Effector memory CD8-positive, alpha-beta T cell (primary cell): ENCODE measurements around the gene EMX2.
"Not testable (repeated sequence)": the region's sequence is repeated elsewhere in the genome, so short reads cannot be mapped to it uniquely, and the experiment has no call there.

Experiments used
- ATAC-seq: fragments of 150-1000 bp; cut with Tn5 transposase; replicated peaks from 2 replicates; pipeline ENCODE4 v1.10.0; 2021; ENCODE audit warnings: mild to moderate bottlenecking, moderate library complexity
- DNase-seq, 3 experiments: peaks; one replicate each; pipeline ENCODE4 v3.0.0; 2021
- H3K27ac Mint-ChIP-seq, 2 donors: one replicate each; pipeline ENCODE4 v1.8.0; 2022; ENCODE audit warnings: mild to moderate bottlenecking in 2 of 2, mixed read lengths in 2 of 2, moderate library complexity in 2 of 2
- H3K27me3 Mint-ChIP-seq, 2 donors: one replicate each; pipeline ENCODE4 v1.8.0; 2022; ENCODE audit warnings: mixed read lengths in 2 of 2
- H3K36me3 Mint-ChIP-seq: one replicate; pipeline ENCODE4 v1.8.0; 2022; ENCODE audit warnings: mild to moderate bottlenecking, moderate library complexity, mixed read lengths; ENCODE audit not compliant: insufficient read depth
- H3K4me1 Mint-ChIP-seq, 2 donors: one replicate each; pipeline ENCODE4 v1.8.0; 2022; ENCODE audit warnings: low read depth in 2 of 2, mixed read lengths in 2 of 2
- H3K4me3 Mint-ChIP-seq, 2 donors: one replicate each; pipeline ENCODE4 v1.8.0; 2022; ENCODE audit warnings: mild to moderate bottlenecking in 2 of 2, mixed read lengths in 2 of 2, moderate library complexity in 2 of 2
- H3K9me3 Mint-ChIP-seq, 2 donors: one replicate each; pipeline ENCODE4 v1.8.0; 2022; ENCODE audit warnings: mixed read lengths in 2 of 2

EMX2 gene

GRCh38 chr10:117565068-117565467 lies 22.5 kb downstream of the EMX2 start:
- no peak overlapping the region for H3K4me3 Mint-ChIP-seq
- no peak overlapping the region for H3K27ac Mint-ChIP-seq
- no peak for DNase-seq
- H3K4me1 Mint-ChIP-seq = no peaks in the 10 kb centered on the region
- H3K36me3 Mint-ChIP-seq = no peaks in the 10 kb centered on the region
- peaks cover 11 to 12% of the 10 kb centered on the region in 2 donors for H3K27me3 Mint-ChIP-seq
- no peak for ATAC-seq
- peaks cover 0 to 2% of the 10 kb centered on the region in 2 donors for H3K9me3 Mint-ChIP-seq

GRCh38 chr10:117568334-117568733 lies 25.8 kb downstream of the EMX2 start:
- no peak for ATAC-seq
- H3K4me1 Mint-ChIP-seq = no peaks in the 10 kb centered on the region
- H3K9me3 Mint-ChIP-seq = peaks cover 2 to 7% of the 10 kb centered on the region in 2 donors
- H3K36me3 Mint-ChIP-seq = no peaks in the 10 kb centered on the region
- H3K27ac Mint-ChIP-seq = no peak overlapping the region
- DNase-seq = no peak
- peaks cover 26 to 34% of the 10 kb centered on the region in 2 donors for H3K27me3 Mint-ChIP-seq
- no peak overlapping the region for H3K4me3 Mint-ChIP-seq

- Mint-ChIP-seq H3K4me1 (no peaks in the 10 kb centered on the region), H3K36me3 (no peaks in the 10 kb centered on the region), H3K9me3 (peaks cover 0 to 7% of the 10 kb centered on the region in 2 donors), H3K27ac (no peak overlapping the region), H3K27me3 (peaks cover 25 to 32% of the 10 kb centered on the region in 2 donors), H3K4me3 (no peak overlapping the region)
- DNase-seq (no peak), ATAC-seq (no peak)
These were observed 27.3 kb downstream of the EMX2 start for GRCh38 chr10:117569610-117570390.

- Mint-ChIP-seq H3K4me3 (no peak overlapping the region), H3K9me3 (peaks cover 0 to 7% of the 10 kb centered on the region in 2 donors), H3K27me3 (peaks cover 31 to 40% of the 10 kb centered on the region in 2 donors), H3K36me3 (no peaks in the 10 kb centered on the region), H3K4me1 (no peaks in the 10 kb centered on the region), H3K27ac (no peak overlapping the region)
- no peak for DNase-seq
- ATAC-seq = no peak
These were observed 28.3 kb downstream of the EMX2 start for GRCh38 chr10:117570880-117571279.

GRCh38 chr10:117574498-117575146 lies 32.1 kb downstream of the EMX2 start:
- no peak overlapping the region for H3K4me3 Mint-ChIP-seq
- no peaks in the 10 kb centered on the region for H3K36me3 Mint-ChIP-seq
- H3K4me1 Mint-ChIP-seq = no peaks in the 10 kb centered on the region
- peaks cover 39 to 61% of the 10 kb centered on the region in 2 donors for H3K27me3 Mint-ChIP-seq
- ATAC-seq = no peak
- DNase-seq = no peak
- no peak overlapping the region for H3K27ac Mint-ChIP-seq
- peaks cover 0 to 7% of the 10 kb centered on the region in 2 donors for H3K9me3 Mint-ChIP-seq

- DNase-seq (no peak), ATAC-seq (no peak)
- Mint-ChIP-seq H3K4me3 (no peak overlapping the region), H3K9me3 (no peaks in the 10 kb centered on the region), H3K27ac (no peak overlapping the region), H3K36me3 (no peaks in the 10 kb centered on the region), H3K27me3 (peaks cover 24 to 36% of the 10 kb centered on the region in 2 donors), H3K4me1 (no peaks in the 10 kb centered on the region)
These were observed 35.9 kb downstream of the EMX2 start for GRCh38 chr10:117578490-117578889.

GRCh38 chr10:117578999-117579590 lies 36.5 kb downstream of the EMX2 start:
- Mint-ChIP-seq H3K36me3 (no peaks in the 10 kb centered on the region), H3K27ac (no peak overlapping the region), H3K27me3 (peaks cover 24 to 36% of the 10 kb centered on the region in 2 donors), H3K9me3 (no peaks in the 10 kb centered on the region), H3K4me1 (no peaks in the 10 kb centered on the region), H3K4me3 (no peak overlapping the region)
- DNase-seq = no peak
- no peak for ATAC-seq

- no peaks in the 10 kb centered on the region for H3K4me1 Mint-ChIP-seq
- H3K9me3 Mint-ChIP-seq = peaks cover 0 to 2% of the 10 kb centered on the region in 2 donors
- H3K36me3 Mint-ChIP-seq = no peaks in the 10 kb centered on the region
- DNase-seq = no peak
- H3K27me3 Mint-ChIP-seq = peaks cover 13 to 20% of the 10 kb centered on the region in 2 donors
- no peak for ATAC-seq
- no peak overlapping the region for H3K27ac Mint-ChIP-seq
- no peak overlapping the region for H3K4me3 Mint-ChIP-seq
These were observed 39.4 kb downstream of the EMX2 start for GRCh38 chr10:117581961-117582360.

GRCh38 chr10:117584831-117585230 lies 42.3 kb downstream of the EMX2 start:
- H3K27me3 Mint-ChIP-seq = peaks cover 9 to 22% of the 10 kb centered on the region in 2 donors
- ATAC-seq, H3K9me3 Mint-ChIP-seq, H3K4me3 Mint-ChIP-seq, H3K4me1 Mint-ChIP-seq, H3K36me3 Mint-ChIP-seq, H3K27ac Mint-ChIP-seq, DNase-seq: not testable (repeated sequence)

- H3K27me3 Mint-ChIP-seq = peaks cover 16 to 45% of the 10 kb centered on the region in 2 donors
These were observed 44.5 kb downstream of the EMX2 start for GRCh38 chr10:117587036-117587435.

GRCh38 chr10:117590101-117590875 lies 47.7 kb downstream of the EMX2 start:
- ATAC-seq = no peak
- H3K27me3 Mint-ChIP-seq = peaks cover 12 to 59% of the 10 kb centered on the region in 2 donors

More at GRCh38 chr10:117587036-117587435, 44.5 kb downstream of the EMX2 start:
- DNase-seq = no peak
- Mint-ChIP-seq H3K4me1 (no peaks in the 10 kb centered on the region), H3K4me3 (no peak overlapping the region), H3K9me3 (peaks cover 0 to 2% of the 10 kb centered on the region in 2 donors), H3K36me3 (peaks cover 4% of the 10 kb centered on the region), H3K27ac (no peak overlapping the region)
- ATAC-seq = no peak

GRCh38 chr10:117591043-117591442 lies 48.5 kb downstream of the EMX2 start:
- ATAC-seq = no peak
- H3K27ac Mint-ChIP-seq = no peak overlapping the region
- H3K36me3 Mint-ChIP-seq = peaks cover 4% of the 10 kb centered on the region
- H3K4me3 Mint-ChIP-seq = no peak overlapping the region
- DNase-seq = no peak
- no peaks in the 10 kb centered on the region for H3K4me1 Mint-ChIP-seq
- H3K9me3 Mint-ChIP-seq = no peaks in the 10 kb centered on the region
- peaks cover 12 to 64% of the 10 kb centered on the region in 2 donors for H3K27me3 Mint-ChIP-seq

More at GRCh38 chr10:117590101-117590875, 47.7 kb downstream of the EMX2 start:
- Mint-ChIP-seq H3K27ac (no peak overlapping the region), H3K4me3 (no peak overlapping the region), H3K9me3 (no peaks in the 10 kb centered on the region), H3K4me1 (no peaks in the 10 kb centered on the region), H3K36me3 (peaks cover 4% of the 10 kb centered on the region)
- no peak for DNase-seq

GRCh38 chr10:117594722-117595121 lies 52.2 kb downstream of the EMX2 start:
- peaks cover 9 to 49% of the 10 kb centered on the region in 2 donors for H3K27me3 Mint-ChIP-seq
- no peak for ATAC-seq
- no peaks in the 10 kb centered on the region for H3K9me3 Mint-ChIP-seq
- no peak overlapping the region for H3K4me3 Mint-ChIP-seq
- DNase-seq = no peak
- no peak overlapping the region for H3K27ac Mint-ChIP-seq
- no peaks in the 10 kb centered on the region for H3K4me1 Mint-ChIP-seq
- H3K36me3 Mint-ChIP-seq = no peaks in the 10 kb centered on the region
